Loucy (cell line): ENCODE measurements around the gene KRTAP11-1.

Source experiments
- H2AFZ ChIP-seq: fragments of 200-600 bp; sonication (generic); 2 replicates; pipeline ENCODE4 v1.6.0; 2016; ENCODE audit warnings: antibody characterized with exemption, mild to moderate bottlenecking, low read length, moderate library complexity
- H3F3A ChIP-seq: fragments of 200-600 bp; 2 replicates; pipeline ENCODE4 v1.6.0; 2016; ENCODE audit warnings: antibody characterized with exemption, low read depth, mild to moderate bottlenecking
- H3K27me3 ChIP-seq: fragments of 200-600 bp; sonication (generic); 2 replicates; pipeline ENCODE4 v1.6.1; 2014; ENCODE audit warnings: low read length, mild to moderate bottlenecking; ENCODE audit not compliant: insufficient read depth, poor library complexity, severe bottlenecking
- H3K36me3 ChIP-seq: fragments of 200-600 bp; sonication (generic); 2 replicates; pipeline ENCODE4 v1.6.1; 2016; ENCODE audit warnings: low read length; ENCODE audit not compliant: insufficient read depth
- H3K4me1 ChIP-seq: fragments of 200-600 bp; sonication (generic); 2 replicates; pipeline ENCODE4 v1.5.1; 2014; ENCODE audit warnings: low read length, mild to moderate bottlenecking; ENCODE audit not compliant: insufficient read depth, poor library complexity, severe bottlenecking
- H3K4me2 ChIP-seq: fragments of 200-600 bp; sonication (generic); 2 replicates; pipeline ENCODE4 v1.6.0; 2014; ENCODE audit warnings: antibody characterized with exemption, low read length, low read depth, mild to moderate bottlenecking; ENCODE audit not compliant: poor library complexity, severe bottlenecking
- H3K4me3 ChIP-seq: fragments of 200-600 bp; sonication (generic); 2 replicates; pipeline ENCODE4 v1.5.1; 2014; ENCODE audit warnings: low read length, mild to moderate bottlenecking, mixed read lengths; ENCODE audit not compliant: poor library complexity, severe bottlenecking
- H3K79me2 ChIP-seq: fragments of 200-600 bp; sonication (generic); 2 replicates; pipeline ENCODE4 v1.6.1; 2014; ENCODE audit warnings: low read length; ENCODE audit not compliant: insufficient read depth
- H3K9ac ChIP-seq: fragments of 200-600 bp; sonication (generic); 2 replicates; pipeline ENCODE4 v1.6.0; 2014; ENCODE audit warnings: mild to moderate bottlenecking, low read depth, low read length, moderate library complexity; ENCODE audit not compliant: poor library complexity, severe bottlenecking
- H3K9me2 ChIP-seq: fragments of 200-600 bp; sonication (generic); replicated peaks from 2 replicates; pipeline ENCODE4 v1.6.1; 2016; ENCODE audit warnings: low read depth, low read length, mixed read lengths
- H3K9me3 ChIP-seq: fragments of 200-600 bp; sonication (generic); 2 replicates; pipeline ENCODE4 v1.6.1; 2014; ENCODE audit warnings: mild to moderate bottlenecking, antibody characterized with exemption, low read length, low read depth; ENCODE audit not compliant: insufficient read depth
- H4K20me1 ChIP-seq: fragments of 200-600 bp; sonication (generic); 2 replicates; pipeline ENCODE4 v1.6.0; 2014; ENCODE audit warnings: antibody characterized with exemption, low read length, mild to moderate bottlenecking; ENCODE audit not compliant: insufficient read depth, poor library complexity, severe bottlenecking
- EZH2phosphoT487 ChIP-seq: fragments of 200-600 bp; IDR thresholded peaks from 2 replicates; pipeline ENCODE4 v1.6.1; 2018; ENCODE audit warnings: antibody characterized with exemption, mild to moderate bottlenecking, moderate library complexity, borderline replicate concordance
- TF ChIP-seq, protein P1 (sequence below): fragments of 200-600 bp; sonication (generic); conservative IDR thresholded peaks from 2 replicates; pipeline ENCODE4 v1.5.1; 2014; ENCODE audit warnings: mild to moderate bottlenecking, antibody characterized with exemption, low read length

The KRTAP11-1 gene

DNA sequence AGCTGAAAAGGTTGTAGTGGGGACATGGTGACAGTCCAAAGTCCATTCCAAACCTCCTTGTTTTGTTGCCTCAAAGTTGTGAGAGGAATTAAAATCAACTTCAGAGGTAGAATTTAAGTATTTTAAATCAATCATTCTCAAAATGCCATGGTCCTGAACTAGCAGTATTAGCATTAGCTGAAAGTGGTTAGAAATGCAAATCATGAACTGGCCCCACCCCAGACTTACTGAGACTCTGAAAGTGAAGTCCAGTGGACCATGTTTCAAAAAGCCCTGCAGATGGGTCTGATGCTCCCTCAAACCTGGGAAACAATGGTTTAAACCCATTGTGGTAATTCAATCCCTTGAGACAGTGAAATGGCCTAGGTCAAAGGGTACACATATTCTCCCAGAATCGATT is 36.2 kb upstream of the KRTAP11-1 start:
- Histone ChIP-seq H4K20me1 (no peaks in the 10 kb centered on the region), H3K9me2 (no peaks in the 10 kb centered on the region), H3K36me3 (no peaks in the 10 kb centered on the region), H3K79me2 (no peaks in the 10 kb centered on the region), H3F3A (no peaks in the 10 kb centered on the region), H3K4me1 (no peaks in the 10 kb centered on the region), H3K4me2 (no peak overlapping the region), H3K9ac (no peak overlapping the region), H3K4me3 (no peak overlapping the region), H2AFZ (no peak overlapping the region), H3K9me3 (no peaks in the 10 kb centered on the region), H3K27me3 (no peaks in the 10 kb centered on the region)
- TF ChIP-seq, protein P1, sequence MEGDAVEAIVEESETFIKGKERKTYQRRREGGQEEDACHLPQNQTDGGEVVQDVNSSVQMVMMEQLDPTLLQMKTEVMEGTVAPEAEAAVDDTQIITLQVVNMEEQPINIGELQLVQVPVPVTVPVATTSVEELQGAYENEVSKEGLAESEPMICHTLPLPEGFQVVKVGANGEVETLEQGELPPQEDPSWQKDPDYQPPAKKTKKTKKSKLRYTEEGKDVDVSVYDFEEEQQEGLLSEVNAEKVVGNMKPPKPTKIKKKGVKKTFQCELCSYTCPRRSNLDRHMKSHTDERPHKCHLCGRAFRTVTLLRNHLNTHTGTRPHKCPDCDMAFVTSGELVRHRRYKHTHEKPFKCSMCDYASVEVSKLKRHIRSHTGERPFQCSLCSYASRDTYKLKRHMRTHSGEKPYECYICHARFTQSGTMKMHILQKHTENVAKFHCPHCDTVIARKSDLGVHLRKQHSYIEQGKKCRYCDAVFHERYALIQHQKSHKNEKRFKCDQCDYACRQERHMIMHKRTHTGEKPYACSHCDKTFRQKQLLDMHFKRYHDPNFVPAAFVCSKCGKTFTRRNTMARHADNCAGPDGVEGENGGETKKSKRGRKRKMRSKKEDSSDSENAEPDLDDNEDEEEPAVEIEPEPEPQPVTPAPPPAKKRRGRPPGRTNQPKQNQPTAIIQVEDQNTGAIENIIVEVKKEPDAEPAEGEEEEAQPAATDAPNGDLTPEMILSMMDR = no peak
- TF ChIP-seq EZH2phosphoT487 = no peak

DNA sequence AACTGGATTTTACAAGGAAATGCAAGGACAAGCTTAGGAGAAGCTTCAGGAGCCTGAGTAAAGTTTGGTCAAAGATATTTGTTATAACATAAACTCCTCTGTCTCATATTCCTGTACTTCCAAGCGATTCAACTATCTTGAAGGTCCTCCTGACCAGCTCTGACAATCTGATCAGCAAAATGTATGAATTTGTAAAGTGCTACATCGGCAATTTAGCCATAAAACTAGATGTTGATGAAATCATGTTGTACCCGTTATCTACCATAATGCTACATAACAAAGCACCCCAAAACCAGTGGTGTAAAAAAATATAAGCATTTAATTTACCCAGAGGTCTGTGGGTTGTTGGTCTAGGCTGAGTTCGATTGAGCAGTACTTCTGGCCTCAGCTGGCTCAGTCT is 19.5 kb upstream of the KRTAP11-1 start:
- no peak overlapping the region for H3K4me2 ChIP-seq
- H3K4me1 ChIP-seq = no peaks in the 10 kb centered on the region
- no peaks in the 10 kb centered on the region for H3K79me2 ChIP-seq
- no peak overlapping the region for H2AFZ ChIP-seq
- no peaks in the 10 kb centered on the region for H3K27me3 ChIP-seq
- no peak overlapping the region for H3K4me3 ChIP-seq
- no peak overlapping the region for H3K9ac ChIP-seq
- TF ChIP-seq, protein P1 = no peak
- TF ChIP-seq EZH2phosphoT487 = no peak
- H4K20me1 ChIP-seq = no peaks in the 10 kb centered on the region
- H3K9me3 ChIP-seq = no peaks in the 10 kb centered on the region
- H3F3A ChIP-seq = no peaks in the 10 kb centered on the region
- H3K36me3 ChIP-seq = no peaks in the 10 kb centered on the region
- H3K9me2 ChIP-seq = no peaks in the 10 kb centered on the region

DNA sequence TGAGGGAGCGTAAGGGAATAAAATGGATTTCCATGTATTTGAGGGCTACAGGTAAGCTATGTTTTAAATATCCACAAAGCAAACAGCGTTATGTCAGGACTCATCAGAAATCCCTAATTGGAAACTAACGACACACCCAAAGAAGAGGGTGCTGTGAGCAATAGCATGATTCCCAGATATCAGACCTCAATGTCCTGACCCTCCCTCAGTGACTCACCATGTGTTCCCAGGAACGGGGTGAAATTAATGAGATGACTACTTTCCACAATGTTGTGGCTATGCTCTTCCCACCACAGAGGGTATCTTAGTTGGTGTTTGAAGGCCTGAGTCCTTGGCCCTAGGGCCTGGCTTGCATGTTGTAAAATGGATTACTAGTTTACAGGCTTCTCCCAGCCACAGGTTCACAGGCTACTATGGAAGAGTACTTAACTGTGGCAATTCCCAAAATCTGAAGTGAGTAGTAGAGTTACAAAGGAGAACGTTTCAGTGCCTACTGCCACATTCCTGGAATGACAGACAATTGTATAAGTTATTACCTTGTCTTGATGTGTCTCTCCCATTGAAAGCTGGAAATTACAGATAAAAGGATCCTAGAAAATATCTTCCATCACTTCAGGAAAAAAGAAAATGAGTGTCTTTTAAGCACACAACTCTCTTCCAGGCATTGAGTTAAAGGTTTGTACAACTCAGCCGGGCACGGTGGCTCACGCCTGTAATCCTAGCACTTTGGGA is 1.7 kb upstream of the KRTAP11-1 start:
- H4K20me1 ChIP-seq = no peaks in the 10 kb centered on the region
- H3K4me1 ChIP-seq = no peaks in the 10 kb centered on the region
- H3K36me3 ChIP-seq = no peaks in the 10 kb centered on the region
- no peaks in the 10 kb centered on the region for H3F3A ChIP-seq
- H3K9me2 ChIP-seq = no peaks in the 10 kb centered on the region
- H3K4me2 ChIP-seq = no peak overlapping the region
- no peak overlapping the region for H2AFZ ChIP-seq
- TF ChIP-seq, protein P1 = no peak
- TF ChIP-seq EZH2phosphoT487 = no peak
- no peak overlapping the region for H3K9ac ChIP-seq
- H3K4me3 ChIP-seq = no peak overlapping the region
- no peaks in the 10 kb centered on the region for H3K27me3 ChIP-seq
- H3K9me3 ChIP-seq = no peaks in the 10 kb centered on the region
- H3K79me2 ChIP-seq = no peaks in the 10 kb centered on the region
